DMS153 treated with DMSO at 0.1 percent for 48 hours (cell line): ENCODE data around the gene TSPEAR.
A peak's percentile ranks its signal among the peaks of the same experiment; 100 is the strongest.
"Not testable (repeated sequence)": the region's sequence is repeated elsewhere in the genome, so short reads cannot be mapped to it uniquely, and the experiment has no call there.

ENCODE experiments used
- DNase-seq: peaks from one replicate; lab custom pipeline; 2025; ENCODE audit not compliant: unreplicated experiment; lab: John Stamatoyannopoulos, UW

Gene TSPEAR

DNA sequence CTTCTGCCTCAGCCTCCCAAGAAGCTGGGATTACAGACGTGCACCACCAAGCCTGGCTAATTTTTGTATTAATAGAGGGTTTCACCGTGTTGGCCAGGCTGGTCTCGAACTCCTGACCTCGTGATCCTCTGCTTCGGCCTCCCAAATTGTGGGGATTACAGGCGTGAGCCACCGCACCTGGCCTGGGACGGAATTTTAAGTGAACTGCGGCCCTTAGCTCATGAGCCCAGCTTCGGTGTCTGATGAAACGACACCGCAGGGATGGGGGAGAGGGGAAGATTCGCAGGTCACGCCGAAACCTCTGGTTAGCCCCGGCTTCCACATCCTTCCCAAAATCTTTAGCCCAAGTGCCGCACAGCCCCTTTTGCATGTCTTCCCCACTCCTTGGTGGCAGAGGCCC lies 217.0 kb downstream of the TSPEAR start:
- DNase-seq: no peak

DNA sequence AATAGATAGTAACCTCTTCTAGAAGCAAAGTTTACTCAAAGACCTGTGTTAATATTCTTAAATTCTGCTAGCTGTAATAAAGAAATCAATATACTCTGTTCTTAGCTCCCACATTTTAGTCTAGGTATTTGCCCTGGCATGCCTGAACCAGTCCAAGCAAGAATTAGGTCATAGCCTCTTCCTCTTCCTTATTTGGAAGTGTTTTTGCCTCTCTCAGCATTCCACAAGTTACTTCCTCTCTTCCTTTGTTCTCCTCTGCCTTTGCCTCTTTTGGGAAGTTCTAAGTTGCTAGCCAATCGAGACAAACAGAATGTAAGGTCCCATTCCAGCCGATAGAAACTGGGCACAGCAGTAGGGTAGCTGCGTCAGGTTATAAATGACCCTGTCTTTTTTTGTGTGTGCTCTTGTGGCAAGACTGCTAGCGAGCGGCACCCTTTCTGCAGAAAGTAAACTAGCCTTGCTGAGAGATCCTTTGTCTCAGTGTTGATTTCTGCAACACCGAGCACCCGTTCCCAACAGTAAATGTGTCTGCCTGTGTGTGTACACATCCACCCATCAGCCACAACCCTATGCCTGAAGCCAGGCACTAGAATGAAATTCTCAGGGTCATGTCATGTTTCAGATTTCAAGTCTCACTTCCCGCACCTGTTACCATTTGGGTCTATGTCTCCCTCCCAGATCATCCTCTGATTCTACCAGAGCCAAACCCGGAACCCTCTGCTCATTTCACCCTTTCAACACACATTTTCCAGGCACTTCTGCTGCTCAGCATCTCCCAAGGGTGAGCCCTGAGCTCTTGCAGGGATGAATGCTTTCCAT lies 218.6 kb downstream of the TSPEAR start:
- DNase-seq: no peak

DNA sequence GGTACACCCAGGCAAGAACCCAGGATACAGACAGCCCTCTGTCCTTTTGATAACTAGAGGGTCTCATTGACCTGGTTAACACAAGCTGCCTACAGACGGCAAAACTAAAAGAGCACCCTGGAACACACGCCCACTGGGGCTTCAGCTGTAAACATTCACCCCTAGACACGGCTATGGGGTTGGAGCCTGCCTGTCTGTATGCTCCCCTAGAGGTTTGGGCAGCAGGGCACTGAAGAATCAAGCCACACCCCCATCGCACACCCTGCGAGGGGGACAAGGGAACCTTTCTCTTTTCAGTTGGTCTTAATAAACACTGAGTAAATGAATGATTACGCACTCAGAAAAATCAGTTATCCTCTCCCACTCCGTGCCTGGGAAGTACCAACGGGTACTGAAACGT lies 220.6 kb downstream of the TSPEAR start:
- no peak for DNase-seq

DNA sequence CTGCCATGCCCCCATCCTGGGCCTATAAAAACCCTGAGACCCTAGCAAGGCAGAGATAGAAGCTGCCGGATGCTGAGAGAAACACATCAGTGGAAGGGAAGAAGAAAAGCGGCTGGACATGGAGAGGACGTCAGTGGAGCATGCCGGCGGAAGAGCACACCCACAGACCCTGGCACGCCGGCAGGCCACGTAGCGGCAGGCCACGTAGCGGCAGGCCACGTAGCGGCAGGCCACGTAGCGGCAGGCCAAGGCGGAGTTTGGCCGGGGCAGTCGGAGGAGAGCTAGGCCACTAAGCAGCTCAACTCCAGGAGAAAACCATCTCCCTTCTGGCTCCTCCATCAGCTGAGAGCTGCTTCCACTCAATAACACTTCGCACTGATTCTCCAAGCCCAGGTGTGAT lies 221.0 kb downstream of the TSPEAR start:
- no peak for DNase-seq

DNA sequence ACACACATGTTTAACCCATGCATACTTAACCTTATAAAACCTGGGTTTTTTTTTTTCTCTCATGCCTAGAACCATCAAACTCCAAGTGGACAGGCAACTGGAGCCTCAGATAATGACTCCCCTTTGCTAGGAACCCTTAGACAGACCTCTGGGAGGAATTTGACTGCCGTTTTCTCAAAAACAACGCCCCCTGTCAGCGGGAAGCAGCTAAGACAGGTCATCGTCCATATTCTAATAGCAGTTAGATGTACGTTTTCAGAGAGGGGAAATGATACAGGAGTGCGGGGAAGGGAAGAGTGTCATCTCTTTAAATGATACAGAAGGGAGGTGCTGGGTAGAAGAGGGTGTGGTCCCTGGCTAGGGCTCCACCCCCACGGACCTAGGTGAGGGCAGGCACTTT lies 221.4 kb downstream of the TSPEAR start:
- no peak for DNase-seq

DNA sequence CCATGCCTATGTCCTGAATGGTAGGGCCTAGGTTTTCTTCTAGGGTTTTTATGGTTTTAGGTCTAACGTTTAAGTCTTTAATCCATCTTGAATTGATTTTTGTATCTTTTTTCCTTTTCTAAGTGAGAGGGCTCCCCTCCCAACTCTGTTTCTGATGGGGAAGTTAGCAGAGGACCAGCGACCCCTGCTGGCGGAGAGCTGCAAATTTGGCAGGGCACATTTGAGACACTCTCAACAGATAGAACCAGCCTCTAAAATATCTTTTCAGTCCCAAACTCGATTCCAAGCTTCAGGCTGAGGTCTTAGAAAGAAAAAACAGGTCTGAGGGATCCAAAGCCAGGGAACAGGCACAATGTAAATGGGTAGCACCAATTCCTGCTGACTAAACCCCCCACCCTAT lies 223.5 kb downstream of the TSPEAR start:
- no peak for DNase-seq

DNA sequence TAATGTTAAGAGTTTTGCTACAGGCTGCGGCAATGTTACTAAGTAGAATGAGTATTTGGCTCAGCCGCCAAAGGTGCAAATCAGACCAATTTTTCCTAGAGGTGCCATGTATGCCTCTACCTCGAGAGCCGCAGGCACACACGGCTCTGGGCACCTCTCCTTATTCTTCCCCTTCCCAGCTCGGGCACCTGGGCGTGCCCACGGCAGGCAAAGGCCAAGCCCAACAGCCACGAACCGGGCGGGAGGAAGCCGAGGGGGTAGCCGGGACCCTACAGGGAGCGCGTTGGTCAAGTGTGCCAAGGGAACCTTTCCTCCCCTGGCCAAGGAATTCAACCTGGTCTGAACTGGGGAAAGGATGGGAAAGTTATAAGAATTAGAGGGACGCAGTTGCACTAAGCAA lies 225.1 kb downstream of the TSPEAR start:
- no peak for DNase-seq

DNA sequence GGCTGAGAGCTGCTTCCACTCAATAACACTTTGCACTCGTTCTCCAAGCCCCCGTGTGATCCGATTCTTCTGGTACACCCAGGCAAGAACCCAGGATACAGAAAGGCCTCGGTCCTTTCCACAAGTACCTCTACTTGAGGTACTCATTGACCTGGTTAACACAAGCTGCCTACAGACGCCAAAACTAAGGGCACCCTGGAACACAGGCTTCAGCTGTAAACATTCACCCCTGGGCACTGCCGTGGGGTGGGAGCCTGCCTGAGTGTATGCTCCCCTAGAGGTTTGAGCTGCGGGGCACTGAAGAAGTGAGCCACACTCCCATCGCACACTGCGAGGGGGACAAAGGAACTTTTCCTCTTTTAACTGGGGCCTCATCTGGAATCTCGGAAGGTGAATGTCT lies 225.6 kb downstream of the TSPEAR start:
- no peak for DNase-seq

DNA sequence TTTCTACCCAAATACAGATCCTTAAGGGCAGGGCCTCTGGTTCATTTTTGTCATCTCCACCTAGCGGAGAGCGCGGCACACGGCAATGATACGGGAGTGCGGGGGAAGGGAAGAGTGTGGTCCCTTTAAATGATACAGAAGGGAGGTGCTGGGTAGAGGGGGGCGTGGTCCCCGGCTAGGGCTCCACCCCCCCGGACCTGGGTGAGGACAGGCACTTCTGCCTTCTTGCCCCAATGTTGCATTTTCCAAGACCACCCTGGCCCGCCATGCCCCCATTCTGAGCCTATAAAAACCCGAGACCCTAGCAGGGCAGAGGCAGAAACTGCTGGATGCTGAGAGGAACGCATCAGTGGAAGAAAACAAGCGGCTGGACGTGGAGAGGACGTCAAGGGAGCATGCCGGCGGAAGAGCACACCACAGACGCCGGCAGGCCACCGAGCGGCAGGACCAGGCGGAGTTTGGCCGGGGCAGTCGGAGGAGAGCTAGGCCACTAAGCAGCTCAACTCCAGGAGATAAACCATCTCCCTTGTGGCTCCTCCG lies 226.0 kb downstream of the TSPEAR start:
- DNase-seq: peak; percentile 87

DNA sequence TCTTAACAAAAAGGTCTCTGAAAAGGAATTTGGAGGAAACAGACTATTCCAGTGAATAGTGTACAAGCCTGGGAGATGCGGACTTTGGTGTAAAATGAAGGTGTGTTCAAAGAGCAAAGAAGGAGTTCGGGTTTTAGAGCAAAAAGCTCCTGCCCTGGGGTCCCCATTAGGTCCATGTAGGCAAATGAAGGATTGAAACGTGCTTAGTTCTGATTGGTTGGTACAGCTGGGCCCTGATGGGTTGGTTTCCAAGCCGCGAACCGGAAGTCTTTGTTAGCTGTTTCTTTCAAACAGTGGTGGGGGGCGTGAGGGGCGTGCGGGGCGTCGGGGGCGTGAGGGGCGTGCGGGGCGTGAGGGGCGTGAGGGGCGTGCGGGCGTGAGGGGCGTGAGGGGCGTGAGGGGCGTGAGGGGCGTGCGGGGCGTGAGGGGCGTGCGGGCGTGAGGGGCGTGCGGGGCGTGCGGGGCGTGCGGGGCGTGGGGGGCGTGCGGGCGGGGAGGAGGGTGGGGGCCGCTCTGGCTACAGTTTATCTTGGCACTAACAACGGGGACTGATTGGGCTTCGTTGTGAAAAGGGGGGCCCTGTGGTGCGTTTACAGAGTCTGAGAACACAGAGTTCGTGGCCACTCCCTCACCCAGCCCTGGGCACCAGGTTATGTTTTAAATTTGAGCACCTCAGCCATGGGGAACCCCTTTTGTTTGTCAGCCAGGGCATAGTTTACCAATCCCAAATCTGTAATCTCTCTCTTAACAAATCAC lies 226.7 kb downstream of the TSPEAR start:
- DNase-seq: no peak

DNA sequence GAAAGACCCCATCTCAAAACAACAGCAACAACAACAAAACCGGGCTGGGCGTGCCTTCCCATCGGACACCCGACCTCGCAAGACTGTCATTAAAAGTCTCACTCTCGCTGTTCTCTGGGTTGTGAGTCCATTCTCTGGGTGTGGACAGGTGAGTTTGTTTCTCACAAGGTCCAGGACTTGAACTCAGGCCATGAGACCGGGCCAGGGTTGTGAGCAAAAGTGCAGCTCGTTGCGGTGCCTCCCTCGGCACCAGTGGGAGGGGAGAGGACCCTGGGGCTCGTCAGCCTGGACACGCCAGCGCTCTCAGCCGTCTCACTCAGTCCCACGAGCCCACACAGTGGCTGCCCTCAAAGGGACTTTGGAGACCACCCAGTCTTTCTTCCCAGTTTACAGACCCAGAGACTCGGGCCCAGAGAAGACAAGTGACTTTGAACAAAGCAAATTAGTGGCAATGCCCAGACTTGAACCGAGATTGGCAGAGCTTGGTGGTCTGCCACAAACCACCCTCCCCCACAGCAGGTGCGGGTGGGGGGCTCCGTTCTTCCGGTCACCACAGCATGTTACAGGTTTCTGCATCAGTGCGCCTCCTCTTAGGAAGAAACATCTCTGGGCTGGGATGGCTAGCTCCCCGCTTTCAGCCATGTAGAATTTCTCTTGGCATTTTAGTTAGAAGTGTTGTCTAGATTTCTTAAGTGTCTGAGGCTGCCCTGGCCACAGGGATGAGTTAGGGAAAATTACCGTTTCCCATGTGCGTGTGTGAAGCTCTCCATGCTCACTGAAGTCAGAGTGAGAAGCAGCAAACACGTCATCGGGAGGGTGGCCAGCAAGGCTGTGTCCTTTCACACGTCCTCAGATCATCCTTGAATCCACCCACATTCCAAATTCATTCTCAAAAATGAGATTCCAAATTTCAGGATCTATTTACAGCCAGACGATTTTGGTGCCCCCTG lies 227.8 kb downstream of the TSPEAR start:
- DNase-seq: no peak

DNA sequence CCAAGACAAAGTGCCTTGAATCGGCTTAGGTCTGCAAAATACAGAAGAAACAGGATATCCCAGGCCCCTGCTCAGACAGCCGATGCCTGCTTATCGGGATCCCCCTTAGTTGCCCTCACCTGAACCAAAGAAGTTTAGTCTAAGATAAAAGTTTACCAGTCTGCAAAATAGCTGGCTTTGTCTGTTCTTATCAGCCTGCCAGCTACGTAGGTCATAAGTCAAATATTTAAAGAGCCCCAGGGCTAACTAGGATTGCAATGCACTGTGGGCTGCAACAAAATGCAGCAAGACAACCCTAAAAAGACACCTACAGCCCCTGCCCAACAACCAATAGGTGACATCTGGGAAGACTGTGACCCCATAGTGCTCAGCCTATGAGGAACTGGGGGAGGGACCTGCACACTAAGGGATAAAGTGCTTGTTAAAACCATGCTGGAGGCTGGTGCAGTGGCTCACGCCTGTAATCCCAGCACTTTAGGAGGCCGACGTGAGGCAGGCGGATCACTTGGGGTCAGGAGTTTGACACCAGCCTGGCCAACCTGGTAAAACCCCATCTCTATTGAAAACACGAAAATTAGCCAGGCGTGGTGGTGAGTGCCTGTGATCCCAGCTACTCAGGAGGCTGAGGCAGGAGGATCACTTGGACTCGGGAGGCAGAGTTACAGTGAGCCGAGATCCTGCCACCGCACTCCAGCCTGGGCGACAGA lies 228.6 kb downstream of the TSPEAR start:
- no peak for DNase-seq

DNA sequence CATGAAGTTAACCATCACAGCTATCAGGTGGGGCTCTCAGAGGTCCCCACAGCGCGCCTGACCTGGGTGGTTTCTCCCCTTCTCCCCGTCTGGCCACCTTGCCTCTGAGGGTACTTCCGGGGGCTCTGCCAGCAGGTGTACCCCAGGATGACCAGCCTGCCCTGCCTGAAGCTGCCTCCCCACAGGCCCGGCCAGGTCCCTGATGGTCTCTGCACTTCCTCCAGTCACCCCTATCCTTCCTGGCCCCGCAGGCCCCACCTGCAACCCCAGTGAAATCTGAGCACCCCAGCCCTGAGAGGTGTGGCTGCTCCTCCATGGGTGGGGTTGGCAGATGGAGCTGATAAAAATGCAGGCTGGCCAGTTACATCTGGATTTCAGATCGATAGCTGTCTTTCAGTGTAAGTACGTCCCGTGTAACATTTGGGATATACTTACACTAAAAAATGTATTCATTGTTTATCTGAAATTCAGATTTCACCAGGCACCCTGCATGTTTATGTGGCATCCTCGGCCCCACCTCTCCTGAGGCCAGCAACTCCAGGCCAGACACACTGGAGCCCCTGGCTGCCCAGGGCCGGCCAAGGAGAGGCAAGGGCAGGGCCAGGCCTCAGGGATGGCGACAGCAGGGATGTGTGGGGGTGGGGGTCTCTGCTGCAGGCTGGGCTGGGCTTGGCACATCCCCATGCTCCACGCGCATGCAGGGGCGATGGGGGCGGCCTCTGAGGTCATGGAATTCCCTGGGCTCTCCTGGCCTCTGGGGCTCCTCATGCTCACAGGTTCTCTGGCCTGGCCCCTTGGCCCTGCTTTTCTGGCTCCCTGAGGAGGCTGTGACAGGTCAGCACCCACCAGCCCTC lies 230.9 kb downstream of the TSPEAR start:
- DNase-seq: no peak

DNA sequence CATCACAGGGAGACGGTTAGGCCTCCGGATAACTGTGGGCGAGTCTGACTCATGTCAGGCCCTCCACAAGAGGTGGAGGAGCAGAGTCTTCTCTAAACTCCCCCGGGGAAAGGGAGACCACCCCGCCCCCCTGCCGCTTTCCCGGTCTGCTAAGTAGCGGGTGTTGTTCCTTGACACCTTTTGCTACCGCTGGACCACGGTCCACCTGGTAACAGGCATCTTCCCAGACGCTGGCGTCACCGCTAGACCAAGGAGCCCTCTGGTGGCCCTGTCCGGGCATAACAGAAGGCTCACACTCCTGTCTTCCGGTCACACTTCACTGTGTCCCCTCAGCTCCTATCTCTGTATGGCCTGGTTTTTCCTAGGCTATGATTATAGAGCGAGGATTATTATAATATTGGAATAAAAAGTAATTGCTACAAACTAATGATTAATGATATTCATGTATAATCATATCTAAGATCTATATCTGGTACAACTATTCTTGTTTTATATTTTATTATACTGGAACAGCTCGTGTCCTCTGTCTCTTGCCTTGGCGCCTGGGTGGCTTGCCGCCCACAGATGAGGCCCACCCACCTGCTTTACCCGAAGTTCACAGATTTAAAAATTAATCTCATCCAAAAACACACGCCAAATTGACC lies 231.7 kb downstream of the TSPEAR start:
- not testable (repeated sequence) for DNase-seq

DNA sequence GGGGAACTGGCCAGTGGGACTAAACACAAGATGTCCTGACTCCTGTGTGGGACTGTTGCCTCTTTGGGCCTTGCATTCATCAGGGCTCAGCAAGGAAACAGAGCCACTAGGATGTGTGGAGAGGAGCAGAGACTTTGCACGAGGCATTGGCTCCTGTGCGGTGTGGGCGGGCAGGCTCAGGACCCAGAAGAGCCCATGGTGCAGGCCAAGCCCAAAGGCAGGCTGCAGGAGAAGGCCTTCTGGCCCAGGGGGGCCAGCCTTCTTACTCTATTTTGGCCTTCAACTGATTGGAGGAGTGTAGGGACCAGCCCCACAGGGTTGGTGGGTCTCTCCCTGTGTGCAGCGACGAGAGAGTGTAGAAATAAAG lies 232.6 kb downstream of the TSPEAR start:
- no peak for DNase-seq

DNA sequence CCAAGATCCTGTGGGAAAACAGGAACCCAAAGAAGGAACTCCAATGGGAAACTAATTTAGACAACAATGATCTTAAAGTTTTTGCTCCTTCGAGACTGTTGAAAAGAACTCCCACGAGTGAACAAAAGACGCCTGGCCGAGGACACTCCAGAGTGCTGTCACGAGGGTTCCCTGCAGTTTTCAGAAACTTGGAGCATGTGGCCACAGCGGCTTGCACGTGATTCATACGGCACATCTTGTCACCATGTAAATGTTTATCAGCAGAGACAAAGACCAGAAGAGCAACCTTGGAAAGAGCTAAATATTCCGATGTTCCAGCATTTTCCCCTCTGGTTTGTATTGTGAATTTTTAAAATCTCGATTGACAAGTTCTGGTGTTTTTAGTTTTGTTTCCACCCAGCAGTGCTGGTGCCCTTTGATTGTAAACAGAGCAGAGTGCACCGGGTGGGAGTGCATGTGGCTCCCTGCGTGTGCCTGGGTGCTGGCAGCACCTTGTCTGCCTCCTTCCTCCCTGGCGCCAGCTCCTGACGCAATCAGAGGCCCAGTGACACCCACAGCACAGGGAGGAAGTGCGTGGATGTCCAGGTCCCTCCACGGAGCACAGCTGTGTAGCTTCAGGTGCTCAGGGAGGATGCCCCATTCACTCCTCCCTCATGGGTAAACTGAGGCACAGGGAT lies 233.1 kb downstream of the TSPEAR start:
- no peak for DNase-seq

DNA sequence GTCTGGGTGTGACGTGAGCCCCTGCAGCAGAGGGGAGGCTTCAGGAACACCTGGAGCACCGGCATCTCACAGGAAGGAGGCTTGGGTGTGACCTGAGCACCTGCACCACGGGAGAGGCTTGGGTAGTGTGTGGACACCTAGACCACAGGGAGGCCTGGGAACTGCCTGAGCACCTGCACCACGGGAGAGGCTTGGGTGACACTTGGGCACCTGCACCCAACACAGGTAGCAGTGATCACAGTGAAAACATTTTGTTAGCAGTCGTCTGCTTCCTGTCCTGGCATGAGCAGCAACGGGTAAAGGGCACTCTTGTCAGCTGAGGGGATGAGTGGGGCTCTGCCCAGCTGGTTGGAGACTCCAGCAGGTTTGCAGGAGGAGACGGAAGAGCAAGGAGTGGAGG lies 233.7 kb downstream of the TSPEAR start:
- DNase-seq: no peak

DNA sequence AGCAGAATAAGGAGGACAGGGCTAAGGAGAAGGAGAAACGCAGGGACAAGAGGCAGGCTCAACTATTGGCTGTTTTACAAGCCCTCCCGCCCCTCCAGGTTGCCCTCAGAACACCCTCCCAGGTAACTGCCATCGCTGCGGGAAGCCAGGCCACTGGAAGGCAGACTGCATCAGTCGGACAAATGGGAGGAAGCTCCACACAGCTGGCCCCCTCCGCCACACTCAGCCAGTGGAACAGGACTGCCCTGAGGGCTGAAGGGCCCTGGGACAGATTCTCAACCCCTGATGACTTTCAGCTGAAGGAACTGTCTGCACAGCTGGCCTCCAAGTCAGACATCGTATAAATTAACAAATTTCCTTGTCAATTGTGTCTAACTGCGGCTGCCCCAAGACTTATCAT lies 234.2 kb downstream of the TSPEAR start:
- no peak for DNase-seq
